H1 (cell line): ENCODE data around the gene KLF2.

Experiments used
- ASH2L ChIP-seq: fragments of 200-600, 300-600 bp; sonication (generic); IDR thresholded peaks from one replicate; pipeline ENCODE4 v1.7.1; 2017; ENCODE audit warnings: low read length
- ATF2 ChIP-seq: IDR thresholded peaks from 2 replicates; pipeline ENCODE4 v1.6.1; 2012; ENCODE audit warnings: low read length, inconsistent platforms
- EZH2 ChIP-seq: fragments of 200-600 bp; sonication (generic); IDR thresholded peaks from 2 replicates; pipeline ENCODE4 v1.7.1; 2012; ENCODE audit warnings: low read depth, mild to moderate bottlenecking, moderate library complexity, low read length, inconsistent platforms; ENCODE audit not compliant: severe bottlenecking
- GABPA ChIP-seq: IDR thresholded peaks from 2 replicates; pipeline ENCODE4 v1.6.1; 2011; ENCODE audit warnings: mild to moderate bottlenecking, low read length, moderate library complexity, borderline replicate concordance; ENCODE audit not compliant: insufficient read depth
- MAX ChIP-seq: IDR thresholded peaks from 2 replicates; pipeline ENCODE4 v1.6.1; 2012; ENCODE audit warnings: inconsistent platforms
- PHF8 ChIP-seq: fragments of 200-600 bp; sonication (generic); conservative IDR thresholded peaks from 2 replicates; pipeline ENCODE4 v1.7.1; 2012; ENCODE audit warnings: low read depth, mild to moderate bottlenecking, inconsistent platforms, low read length, moderate library complexity
- POLR2A ChIP-seq, 2 experiments: IDR thresholded peaks; 1 replicate in 1 of 2; 2 replicates in 1 of 2; pipeline ENCODE4 v1.6.1; 2011; ENCODE audit warnings: low read depth in 2 of 2, low read length in 2 of 2, mild to moderate bottlenecking in 2 of 2; ENCODE audit errors: control extremely low read depth in 1 of 2
- POLR2AphosphoS5 ChIP-seq: IDR thresholded peaks from 2 replicates; pipeline ENCODE4 v1.6.1; 2011; ENCODE audit warnings: low read depth, low read length
- RAD21 ChIP-seq, 2 experiments: IDR thresholded peaks in 1 of 2; conservative IDR thresholded peaks in 1 of 2; 2 replicates each; pipeline ENCODE4 v1.6.1; 2011; ENCODE audit warnings: low read depth in 2 of 2, low read length in 2 of 2, improper control_type of control experiment in 1 of 2, inconsistent platforms in 1 of 2, mild to moderate bottlenecking in 1 of 2, moderate library complexity in 1 of 2
- RFX5 ChIP-seq: IDR thresholded peaks from 2 replicates; pipeline ENCODE4 v1.6.1; 2011; ENCODE audit warnings: low read depth, low read length, improper control_type of control experiment, borderline replicate concordance
- TBP ChIP-seq: IDR thresholded peaks from 2 replicates; pipeline ENCODE4 v1.6.1; 2011; ENCODE audit warnings: low read depth, low read length, improper control_type of control experiment
- TF ChIP-seq, protein P1 (sequence below), 3 experiments: IDR thresholded peaks; 1 replicate in 2 of 3; 2 replicates in 1 of 3; pipeline versions ENCODE4 v1.5.1 to v1.6.1; 2011; ENCODE audit warnings: low read length in 3 of 3, mild to moderate bottlenecking in 3 of 3, inconsistent platforms in 2 of 3, low read depth in 1 of 3, moderate library complexity in 1 of 3; ENCODE audit not compliant: insufficient read depth in 1 of 3; ENCODE audit errors: control extremely low read depth in 1 of 3

DNA sequence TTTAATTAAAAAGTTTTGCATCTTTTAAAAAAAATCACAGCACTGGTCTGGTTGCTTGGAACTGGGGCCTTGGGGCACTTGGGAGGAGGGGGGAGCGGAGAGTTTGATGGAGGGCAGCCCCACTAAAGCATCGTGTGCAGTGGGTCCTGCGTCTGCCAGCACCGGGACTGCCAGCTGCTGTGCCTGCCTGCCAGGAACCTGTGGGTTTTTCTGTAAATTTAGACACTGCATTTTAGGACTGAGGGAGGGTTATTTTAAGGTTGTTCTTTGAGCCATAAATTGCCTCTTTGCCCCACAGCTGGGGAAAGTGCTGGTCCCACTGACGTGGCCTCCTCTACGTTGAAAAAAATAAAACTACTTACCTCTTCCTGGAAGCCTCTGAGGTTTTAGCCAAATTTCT, 2.9 kb downstream of the KLF2 start:
- TF ChIP-seq, protein P1, sequence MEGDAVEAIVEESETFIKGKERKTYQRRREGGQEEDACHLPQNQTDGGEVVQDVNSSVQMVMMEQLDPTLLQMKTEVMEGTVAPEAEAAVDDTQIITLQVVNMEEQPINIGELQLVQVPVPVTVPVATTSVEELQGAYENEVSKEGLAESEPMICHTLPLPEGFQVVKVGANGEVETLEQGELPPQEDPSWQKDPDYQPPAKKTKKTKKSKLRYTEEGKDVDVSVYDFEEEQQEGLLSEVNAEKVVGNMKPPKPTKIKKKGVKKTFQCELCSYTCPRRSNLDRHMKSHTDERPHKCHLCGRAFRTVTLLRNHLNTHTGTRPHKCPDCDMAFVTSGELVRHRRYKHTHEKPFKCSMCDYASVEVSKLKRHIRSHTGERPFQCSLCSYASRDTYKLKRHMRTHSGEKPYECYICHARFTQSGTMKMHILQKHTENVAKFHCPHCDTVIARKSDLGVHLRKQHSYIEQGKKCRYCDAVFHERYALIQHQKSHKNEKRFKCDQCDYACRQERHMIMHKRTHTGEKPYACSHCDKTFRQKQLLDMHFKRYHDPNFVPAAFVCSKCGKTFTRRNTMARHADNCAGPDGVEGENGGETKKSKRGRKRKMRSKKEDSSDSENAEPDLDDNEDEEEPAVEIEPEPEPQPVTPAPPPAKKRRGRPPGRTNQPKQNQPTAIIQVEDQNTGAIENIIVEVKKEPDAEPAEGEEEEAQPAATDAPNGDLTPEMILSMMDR (IDR thresholded peaks at IDR 0.05; ENCODE audit: control extremely low read depth in 1 of 3, insufficient read depth in 1 of 3, low read depth in 1 of 3, low read length in 3 of 3): no peak
- TF ChIP-seq TBP (no peak), EZH2 (no peak), MAX (no peak), POLR2AphosphoS5 (no peak), RAD21 (IDR thresholded peaks at IDR 0.05 in 1 of 2, conservative IDR thresholded peaks at IDR 0.05 in 1 of 2; ENCODE audit: low read depth in 2 of 2, low read length in 2 of 2) (no peak), GABPA (no peak), RFX5 (no peak), PHF8 (no peak), POLR2A (IDR thresholded peaks at IDR 0.05; ENCODE audit: control extremely low read depth in 1 of 2, low read depth in 2 of 2, low read length in 2 of 2) (no peak), ASH2L (no peak), ATF2 (no peak)
